Measurements from ENCODE around the gene UCK2. TPM values are rescaled to one million over a fixed set of nuclear protein-coding genes. Genes with fewer than 3 reads are reported as not detected.

Gene UCK2
- total and polyA plus RNA-seq, 2 of the 8 experiments (the other 6 are each of a cell fraction or from before 2014, with no cell fraction given), result 103 to 109 TPM

DNA sequence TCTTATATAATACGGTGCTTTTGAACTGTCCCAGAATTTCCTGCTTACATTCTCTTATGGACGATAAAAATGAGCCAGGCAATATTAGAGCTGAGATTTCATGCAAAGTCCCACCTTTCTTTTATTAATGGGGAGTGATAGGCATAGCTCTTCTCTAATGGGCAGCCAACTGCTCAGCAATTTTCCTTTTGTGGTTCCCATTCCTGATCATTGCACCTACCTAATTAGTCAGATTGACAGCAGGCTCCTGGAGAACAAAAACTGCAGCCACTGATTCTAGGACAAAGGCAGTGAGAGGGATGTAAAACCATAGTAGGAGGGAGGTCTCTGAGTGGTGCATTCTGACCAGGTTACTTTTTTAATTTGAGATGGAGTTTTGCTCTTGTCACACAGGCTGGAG is 110.4 kb downstream of the UCK2 start:
- H2AK5ac ChIP-seq (ENCODE audit: low read depth, low read length), result no peak overlapping the region
- H3K56ac ChIP-seq (replicated peaks; ENCODE audit: insufficient read length, low read depth, low read length), result no peak overlapping the region
- H2BK5ac ChIP-seq (ENCODE audit: low read depth, low read length), result no peak overlapping the region
- H2BK12ac ChIP-seq (ENCODE audit: low read depth, low read length), result no peak overlapping the region
- H3K4me2 ChIP-seq (ENCODE audit: insufficient read depth in 1 of 2, low read depth in 2 of 2, low read length in 2 of 2), result no peak overlapping the region
- no peak overlapping the region for H3K4ac ChIP-seq (replicated peaks; ENCODE audit: insufficient read length, low read depth, low read length)
- no peak overlapping the region for H3K23ac ChIP-seq (ENCODE audit: insufficient read length)
- H3K9me3 ChIP-seq (ENCODE audit: insufficient read depth in 2 of 2, low read depth in 1 of 2, low read length in 1 of 2), result no peaks in the 10 kb centered on the region
- H3K23me2 ChIP-seq (ENCODE audit: low read depth, low read length), result no peaks in the 10 kb centered on the region; the same call in 1 of the 2 replicates
- no peak for DNase-seq (ENCODE audit: low read depth in 1 of 2, low spot score in 2 of 2)
- peaks cover 0 to 1% of the 10 kb centered on the region in 2 experiments for H4K20me1 ChIP-seq (replicated peaks in 1 of 2; ENCODE audit: control insufficient read depth in 1 of 2, insufficient read depth in 2 of 2, low read length in 2 of 2)
- H3K79me1 ChIP-seq (ENCODE audit: low read depth, low read length), result no peaks in the 10 kb centered on the region
- TF ChIP-seq NRF1 (IDR thresholded peaks at IDR 0.05; ENCODE audit: low read depth, low read length), result no peak
- no peak for TF ChIP-seq BRCA1 (IDR thresholded peaks at IDR 0.05; ENCODE audit: low read depth, low read length)
- TF ChIP-seq GTF2F1 (IDR thresholded peaks at IDR 0.05; ENCODE audit: borderline replicate concordance, low read depth, low read length), result no peak
- no peak for TF ChIP-seq EGR1 (IDR thresholded peaks at IDR 0.05; ENCODE audit: borderline replicate concordance, low read depth, low read length)
- no peak overlapping the region for H4K5ac ChIP-seq (ENCODE audit: insufficient read length, low read depth, low read length)
- H3K36me3 ChIP-seq (ENCODE audit: control insufficient read depth in 2 of 4, insufficient read depth in 4 of 4, low read length in 3 of 4), result no peaks in the 10 kb centered on the region
- FAIRE-seq, result no peak
- no peak overlapping the region for H3K9ac ChIP-seq (replicated peaks in 1 of 4; ENCODE audit: extremely low read depth in 1 of 4, low read depth in 3 of 4, low read length in 3 of 4)
- H3K4me1 ChIP-seq (replicated peaks in 1 of 4; ENCODE audit: control insufficient read depth in 3 of 4, insufficient read depth in 4 of 4, low read length in 3 of 4), result peaks cover 5 to 19% (median 8%) of the 10 kb centered on the region in 4 experiments
- H4K91ac ChIP-seq (replicated peaks; ENCODE audit: insufficient read length, low read length), result no peak overlapping the region
- no peak overlapping the region for H3K14ac ChIP-seq (ENCODE audit: insufficient read length)
- no peak overlapping the region for H2BK20ac ChIP-seq (ENCODE audit: low read length)
- H3K27me3 ChIP-seq (replicated peaks in 1 of 4; ENCODE audit: control insufficient read depth in 3 of 4, extremely low read depth in 1 of 4, insufficient read depth in 3 of 4, low read length in 3 of 4), result no peaks in the 10 kb centered on the region; a peak in 2 of 7 replicates
- H2BK15ac ChIP-seq (ENCODE audit: low read length), result no peak overlapping the region
- H3K4me3 ChIP-seq (ENCODE audit: extremely low read depth in 1 of 4, insufficient read depth in 2 of 4, low read depth in 3 of 4, low read length in 4 of 4), result no peak overlapping the region
- H2AFZ ChIP-seq (ENCODE audit: low read length), result no peak overlapping the region
- H3K27ac ChIP-seq (ENCODE audit: low read depth, low read length), result no peak overlapping the region
- H4K8ac ChIP-seq (ENCODE audit: extremely low read depth, insufficient read depth, low read length), result no peak overlapping the region
- no peaks in the 10 kb centered on the region for H3K79me2 ChIP-seq (ENCODE audit: control insufficient read depth in 1 of 2, insufficient read depth in 2 of 2, low read length in 2 of 2)
- CTCF ChIA-PET (ENCODE audit: partially characterized antibody), result interaction anchor here (0.8 to 1.8 kb wide), 4 partner anchors 9 to 24 kb away, joined by 3 to 6 read pairs (median 3); no protein-coding TSS in a partner anchor
- POLR2A ChIA-PET (ENCODE audit: partially characterized antibody), result no interaction called here
- 83% methylated on average over 2 of the region's 2 CpGs; no CpG with 5 or more reads in 1 of the 2 experiments for WGBS, 2 experiments (ENCODE audit: extremely low coverage in 1 of 2, insufficient coverage in 1 of 2, insufficient read length in 1 of 2, insufficient replicate concordance in 2 of 2, low coverage in 1 of 2, low lambda C conversion rate in 2 of 2, missing lambda C conversion rate in 1 of 2)
- no peak overlapping the region for H2BK120ac ChIP-seq (replicated peaks; ENCODE audit: low read depth, low read length)
- H3K18ac ChIP-seq (ENCODE audit: extremely low read depth, low read length), result no peak overlapping the region

Measured in H1 (cell line).